GM12892 (cell line): ENCODE results near the gene BFSP2.

Source experiments
- POLR2A ChIP-seq: IDR thresholded peaks from 2 replicates; pipeline ENCODE4 v1.6.1; 2011; ENCODE audit warnings: low read depth, low read length, control low read depth
- POLR2AphosphoS5 ChIP-seq: IDR thresholded peaks from 2 replicates; pipeline ENCODE4 v1.6.1; 2011; ENCODE audit warnings: low read depth, low read length, control low read depth
- TAF1 ChIP-seq: IDR thresholded peaks from 2 replicates; pipeline ENCODE4 v1.6.1; 2011; ENCODE audit warnings: low read depth, mild to moderate bottlenecking, control low read depth, low read length, borderline replicate concordance

DNA sequence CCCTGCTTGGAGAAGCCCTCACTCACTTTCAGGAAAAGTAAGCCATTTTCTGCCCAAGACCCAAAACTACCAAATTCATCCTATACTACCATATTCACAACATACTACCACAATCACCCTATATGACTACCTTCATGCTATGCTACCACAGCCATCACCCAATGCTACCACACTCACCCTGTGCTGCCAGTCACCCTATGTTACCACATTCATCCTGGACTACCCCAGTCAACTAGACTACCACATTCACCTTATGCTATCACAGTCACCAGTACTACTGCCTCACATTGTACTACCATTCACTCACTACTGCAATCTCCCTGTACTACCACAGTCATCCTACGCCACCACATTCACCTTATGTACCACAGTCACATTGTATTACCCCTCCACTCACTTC lies 115.3 kb downstream of the BFSP2 start:
- TF ChIP-seq POLR2AphosphoS5 (no peak), POLR2A (no peak), TAF1 (no peak)
